ENCODE data around the gene SCNN1A. TPM values are rescaled to one million over a fixed set of nuclear protein-coding genes. Genes with fewer than 3 reads are reported as not detected.

The SCNN1A gene
- total RNA-seq (0.20 TPM in 1 of 2 replicates, not detected in the other), polyA plus RNA-seq (not detected in 2 replicates), polyA minus RNA-seq (not detected in 2 replicates)
- 0.07 TPM for total RNA-seq (2013)

- H4K20me1 ChIP-seq (ENCODE audit: control insufficient read depth, insufficient read depth, low read length, poor library complexity, severe bottlenecking): no peaks in the 10 kb centered on the region
- no peaks in the 10 kb centered on the region for H3K36me3 ChIP-seq (replicated peaks in 1 of 2; ENCODE audit: control extremely low read depth in 1 of 2, control insufficient read depth in 1 of 2, extremely low read depth in 1 of 2, insufficient read depth in 2 of 2, low read length in 1 of 2)
- POLR2A ChIA-PET: no interaction called here
- H3K4me1 Mint-ChIP-seq: no peaks in the 10 kb centered on the region
- no peak for ATAC-seq (ENCODE audit: low read depth)
- H3K27me3 ChIP-seq (replicated peaks in 1 of 4; ENCODE audit: control extremely low read depth in 1 of 4, control insufficient read depth in 3 of 4, insufficient read depth in 4 of 4, low read length in 3 of 4): peaks cover 0 to 48% (median 19%) of the 10 kb centered on the region in 4 experiments
- no peak within 1 kb of the TSS for H3K4me3 ChIP-seq (ENCODE audit: control extremely low read depth in 1 of 5, extremely low read depth in 1 of 5, insufficient read depth in 1 of 5, low read depth in 2 of 5, low read length in 4 of 5)
- H3K9ac ChIP-seq (ENCODE audit: low read length): no peak within 1 kb of the TSS
- CTCF ChIA-PET: no interaction called here
- H3K27ac ChIP-seq (ENCODE audit: low read length in 2 of 2): no peak within 1 kb of the TSS
- no peak within 1 kb of the TSS for H3K27ac Mint-ChIP-seq
- intact Hi-C loops (cut with micrococcal nuclease): no loop called here
- H3K4me2 ChIP-seq (replicated peaks; ENCODE audit: low read depth, low read length, poor library complexity, severe bottlenecking): no peak within 1 kb of the TSS
- WGBS (ENCODE audit: insufficient coverage): 86% methylated on average over 11 of the region's 15 CpGs
- no peaks in the 10 kb centered on the region for H3K9me3 Mint-ChIP-seq (ENCODE audit: insufficient read depth)
- peaks cover 65% of the 10 kb centered on the region for H3K27me3 Mint-ChIP-seq
- peaks cover 0 to 3% (median 0%) of the 10 kb centered on the region in 3 donors for H3K9me3 ChIP-seq (ENCODE audit: control extremely low read depth in 1 of 3, control insufficient read depth in 2 of 3, insufficient read depth in 1 of 3, low read length in 2 of 3)
- no peaks in the 10 kb centered on the region for H3K4me1 ChIP-seq (ENCODE audit: control insufficient read depth in 2 of 2, insufficient read depth in 2 of 2, low read length in 2 of 2)
- H3K79me2 ChIP-seq (ENCODE audit: control insufficient read depth, insufficient read depth, low read length): no peaks in the 10 kb centered on the region
- no peak within 1 kb of the TSS for H2AFZ ChIP-seq (ENCODE audit: insufficient read depth, low read depth, low read length, poor library complexity, severe bottlenecking)
- DNase-seq: no peak
- TF ChIP-seq EZH2 (IDR thresholded peaks at IDR 0.05; ENCODE audit: borderline replicate concordance, insufficient read depth, low read depth, low read length, poor library complexity, severe bottlenecking) (no peak), CTCF (IDR thresholded peaks at IDR 0.05) (no peak)
- H3K4me3 Mint-ChIP-seq: no peak within 1 kb of the TSS
Observed at GRCh38 chr12:6375269-6376078, at the start of gene SCNN1A. Gene SCNN1A, minus strand, starts transcription at chr12:6375563. Its CDS starts 780 bp downstream, at chr12:6374783.

- no peaks in the 10 kb centered on the region for H3K36me3 ChIP-seq (replicated peaks in 1 of 2; ENCODE audit: control extremely low read depth in 1 of 2, control insufficient read depth in 1 of 2, extremely low read depth in 1 of 2, insufficient read depth in 2 of 2, low read length in 1 of 2)
- no peak overlapping the region for H3K4me3 ChIP-seq (ENCODE audit: control extremely low read depth in 1 of 5, extremely low read depth in 1 of 5, insufficient read depth in 1 of 5, low read depth in 2 of 5, low read length in 4 of 5)
- no peak overlapping the region for H3K4me2 ChIP-seq (replicated peaks; ENCODE audit: low read depth, low read length, poor library complexity, severe bottlenecking)
- no peaks in the 10 kb centered on the region for H4K20me1 ChIP-seq (ENCODE audit: control insufficient read depth, insufficient read depth, low read length, poor library complexity, severe bottlenecking)
- H3K9ac ChIP-seq (ENCODE audit: low read length): no peak overlapping the region
- Mint-ChIP-seq H3K27me3 (peaks cover 6% of the 10 kb centered on the region), H3K9me3 (ENCODE audit: insufficient read depth) (no peaks in the 10 kb centered on the region), H3K4me3 (no peak overlapping the region), H3K27ac (peak overlapping the region; percentile 83), H3K4me1 (peaks cover 45% of the 10 kb centered on the region)
- intact Hi-C loops (cut with micrococcal nuclease): no loop called here
- TF ChIP-seq CTCF (IDR thresholded peaks at IDR 0.05): no peak
- no peak for TF ChIP-seq EZH2 (IDR thresholded peaks at IDR 0.05; ENCODE audit: borderline replicate concordance, insufficient read depth, low read depth, low read length, poor library complexity, severe bottlenecking)
- no peak overlapping the region for H2AFZ ChIP-seq (ENCODE audit: insufficient read depth, low read depth, low read length, poor library complexity, severe bottlenecking)
- H3K9me3 ChIP-seq (ENCODE audit: control extremely low read depth in 1 of 3, control insufficient read depth in 2 of 3, insufficient read depth in 1 of 3, low read length in 2 of 3): no peaks in the 10 kb centered on the region
- peak overlapping the region; percentile 10 to 50 for H3K27ac ChIP-seq (ENCODE audit: low read length in 2 of 2)
- 94% methylated on average over 3 of the region's 8 CpGs for WGBS (ENCODE audit: insufficient coverage)
- H3K79me2 ChIP-seq (ENCODE audit: control insufficient read depth, insufficient read depth, low read length): no peaks in the 10 kb centered on the region
- H3K27me3 ChIP-seq (replicated peaks in 1 of 4; ENCODE audit: control extremely low read depth in 1 of 4, control insufficient read depth in 3 of 4, insufficient read depth in 4 of 4, low read length in 3 of 4): no peaks in the 10 kb centered on the region
- CTCF ChIA-PET: interaction anchor here (1.2 to 8.3 kb wide), 12 partner anchors 14 to 129 kb away, joined by 3 to 383 read pairs (median 16); partner anchors contain the start of genes CD27, GAPDH, TAPBPL and VAMP1
- no peak for ATAC-seq (ENCODE audit: low read depth)
- DNase-seq: no peak
- peaks cover 35 to 44% of the 10 kb centered on the region in 2 donors for H3K4me1 ChIP-seq (ENCODE audit: control insufficient read depth in 2 of 2, insufficient read depth in 2 of 2, low read length in 2 of 2)
- POLR2A ChIA-PET: interaction anchor here (1.2 to 5.6 kb wide), 7 partner anchors 27 to 112 kb away, joined by 3 to 72 read pairs (median 24); partner anchors contain the start of genes GAPDH, MRPL51, TAPBPL and VAMP1
Observed at GRCh38 chr12:6424866-6425265, 49.5 kb upstream of the SCNN1A start.

Data from B cell (primary cell).